HepG2 (cell line): ENCODE results near the gene MED22. TPM values are rescaled to one million over a fixed set of nuclear protein-coding genes. Genes with fewer than 3 reads are reported as not detected.
A peak's percentile ranks its signal among the peaks of the same experiment; 100 is the strongest.

Experiments used
- CENPT ChIP-seq: sonication (generic); formaldehyde crosslinking; IDR thresholded peaks from 2 replicates; pipeline ENCODE4 v1.8.0; 2022; ENCODE audit warnings: low read depth, mild to moderate bottlenecking, moderate library complexity, missing genetic modification reagents
- DNMT1 ChIP-seq: sonication (generic); formaldehyde crosslinking; IDR thresholded peaks from 2 replicates; pipeline ENCODE4 v1.5.1; 2020; ENCODE audit warnings: mild to moderate bottlenecking, missing genetic modification reagents
- FIP1L1 ChIP-seq: fragments of 200-400 bp; formaldehyde crosslinking; IDR thresholded peaks from 2 replicates; pipeline ENCODE4 v1.6.1; 2018; ENCODE audit warnings: low read depth, mild to moderate bottlenecking, low read length, moderate library complexity, borderline replicate concordance; ENCODE audit not compliant: insufficient read depth
- FOXO1 ChIP-seq: sonication (generic); formaldehyde crosslinking; IDR thresholded peaks from 2 replicates; pipeline ENCODE4 v1.4.0; 2020; ENCODE audit warnings: missing genetic modification reagents
- GABPB1 ChIP-seq: IDR thresholded peaks from 2 replicates; pipeline ENCODE4 v1.6.1; 2016; ENCODE audit warnings: mild to moderate bottlenecking, missing genetic modification reagents, moderate library complexity, missing compliant biosample characterization
- KDM2A ChIP-seq: sonication (generic); formaldehyde crosslinking; IDR thresholded peaks from 2 replicates; pipeline ENCODE4 v1.4.0; 2020; ENCODE audit warnings: low read depth, missing genetic modification reagents, borderline replicate concordance
- KDM4B ChIP-seq: sonication (generic); formaldehyde crosslinking; IDR thresholded peaks from 2 replicates; pipeline ENCODE4 v1.4.0; 2020; ENCODE audit warnings: missing genetic modification reagents
- MLLT10 ChIP-seq: sonication (generic); formaldehyde crosslinking; IDR thresholded peaks from 2 replicates; pipeline ENCODE4 v1.4.0; 2020; ENCODE audit warnings: missing genetic modification reagents
- NFRKB ChIP-seq: fragments of 450-650 bp; IDR thresholded peaks from 2 replicates; pipeline ENCODE4 v1.6.1; 2017
- NKX3-1 ChIP-seq: sonication (generic); formaldehyde crosslinking; IDR thresholded peaks from 2 replicates; pipeline ENCODE4 v1.5.0; 2020; ENCODE audit warnings: missing genetic modification reagents
- RAD51 ChIP-seq: fragments of 450-650 bp; IDR thresholded peaks from 2 replicates; pipeline ENCODE4 v1.6.1; 2016; ENCODE audit warnings: borderline replicate concordance
- RFX3 ChIP-seq: IDR thresholded peaks from 2 replicates; pipeline ENCODE4 v1.6.1; 2016; ENCODE audit warnings: missing biosample characterization, missing genetic modification reagents
- TBP ChIP-seq: sonication (generic); formaldehyde crosslinking; IDR thresholded peaks from 2 replicates; pipeline ENCODE4 v1.5.0; 2020; ENCODE audit warnings: missing genetic modification reagents
- XRCC5 ChIP-seq: fragments of 200-400 bp; formaldehyde crosslinking; optimal IDR thresholded peaks from 2 replicates; pipeline ENCODE3; 2017; ENCODE audit warnings: mild to moderate bottlenecking, low read length
- ZNF207 ChIP-seq: fragments of 450-650 bp; IDR thresholded peaks from 2 replicates; pipeline ENCODE4 v1.6.1; 2016; ENCODE audit warnings: antibody characterized with exemption, borderline replicate concordance
- ZNF543 ChIP-seq: sonication (generic); formaldehyde crosslinking; IDR thresholded peaks from 2 replicates; pipeline ENCODE4 v1.4.0; 2020; ENCODE audit warnings: mild to moderate bottlenecking, missing genetic modification reagents
- ZNF547 ChIP-seq: sonication (generic); formaldehyde crosslinking; IDR thresholded peaks from 2 replicates; pipeline ENCODE4 v1.5.1; 2020; ENCODE audit warnings: mild to moderate bottlenecking, missing genetic modification reagents
- ZNF589 ChIP-seq: sonication (generic); formaldehyde crosslinking; conservative IDR thresholded peaks from 2 replicates; pipeline ENCODE4 v1.8.0; 2022; ENCODE audit warnings: mild to moderate bottlenecking, moderate library complexity, missing genetic modification reagents
- ZNF598 ChIP-seq: sonication (generic); formaldehyde crosslinking; IDR thresholded peaks from 2 replicates; pipeline ENCODE4 v1.5.1; 2020; ENCODE audit warnings: mild to moderate bottlenecking, missing genetic modification reagents, borderline replicate concordance
- ZNF720 ChIP-seq: sonication (generic); formaldehyde crosslinking; IDR thresholded peaks from 2 replicates; pipeline ENCODE4 v1.4.0; 2020; ENCODE audit warnings: missing genetic modification reagents
- ZSCAN20 ChIP-seq: sonication (generic); formaldehyde crosslinking; IDR thresholded peaks from 2 replicates; pipeline ENCODE4 v1.4.0; 2020; ENCODE audit warnings: missing genetic modification reagents, mild to moderate bottlenecking, borderline replicate concordance
- polyA plus RNA-seq, 8 experiments: library from polyadenylated mRNA; depleted of rRNA in 3 of 8; stranded (reverse) in 7 of 8; unstranded in 1 of 8; fragments of >200 nt; fragmentation: Illumina TruSeq in 4 of 8; extraction: Trizol in 4 of 8; gene quantifications; 2 replicates each; pipeline versions ENCODE4 v1.2.1 to v1.2.3, GENCODE V29; 2011 to 2016; ENCODE audit warnings: low read depth in 4 of 8, missing spikeins in 1 of 8, mixed read lengths in 1 of 8; ENCODE audit not compliant: insufficient read depth in 1 of 8
- total RNA-seq, 5 experiments: library from RNA; depleted of rRNA; stranded (reverse); fragments of >200 nt; fragmentation: Illumina TruSeq; extraction: Trizol; gene quantifications; 2 replicates each; pipeline ENCODE4 v1.2.3, GENCODE V29; 2016; ENCODE audit warnings: low read depth in 1 of 5
- TF ChIP-seq, protein P1 (sequence below): IDR thresholded peaks from 2 replicates; pipeline ENCODE4 v1.6.1; 2012; ENCODE audit warnings: inconsistent platforms
- TF ChIP-seq, protein P2 (sequence below): sonication (generic); formaldehyde crosslinking; IDR thresholded peaks from 2 replicates; pipeline ENCODE4 v1.4.0; 2020; ENCODE audit warnings: low read depth, mild to moderate bottlenecking, missing genetic modification reagents
- TF ChIP-seq, protein P3 (sequence below): sonication (generic); formaldehyde crosslinking; IDR thresholded peaks from 2 replicates; pipeline ENCODE4 v1.8.0; 2022; ENCODE audit warnings: mild to moderate bottlenecking, missing genetic modification reagents, borderline replicate concordance
- TF ChIP-seq, protein P4 (sequence below): sonication (generic); formaldehyde crosslinking; IDR thresholded peaks from 2 replicates; pipeline ENCODE4 v1.4.0; 2020; ENCODE audit warnings: missing genetic modification reagents, mild to moderate bottlenecking, borderline replicate concordance

MED22 gene
- total and polyA plus RNA-seq, 2 of the 13 experiments (the other 11 are each of a cell fraction or from before 2014, with no cell fraction given): 15.8 to 22.1 TPM

DNA sequence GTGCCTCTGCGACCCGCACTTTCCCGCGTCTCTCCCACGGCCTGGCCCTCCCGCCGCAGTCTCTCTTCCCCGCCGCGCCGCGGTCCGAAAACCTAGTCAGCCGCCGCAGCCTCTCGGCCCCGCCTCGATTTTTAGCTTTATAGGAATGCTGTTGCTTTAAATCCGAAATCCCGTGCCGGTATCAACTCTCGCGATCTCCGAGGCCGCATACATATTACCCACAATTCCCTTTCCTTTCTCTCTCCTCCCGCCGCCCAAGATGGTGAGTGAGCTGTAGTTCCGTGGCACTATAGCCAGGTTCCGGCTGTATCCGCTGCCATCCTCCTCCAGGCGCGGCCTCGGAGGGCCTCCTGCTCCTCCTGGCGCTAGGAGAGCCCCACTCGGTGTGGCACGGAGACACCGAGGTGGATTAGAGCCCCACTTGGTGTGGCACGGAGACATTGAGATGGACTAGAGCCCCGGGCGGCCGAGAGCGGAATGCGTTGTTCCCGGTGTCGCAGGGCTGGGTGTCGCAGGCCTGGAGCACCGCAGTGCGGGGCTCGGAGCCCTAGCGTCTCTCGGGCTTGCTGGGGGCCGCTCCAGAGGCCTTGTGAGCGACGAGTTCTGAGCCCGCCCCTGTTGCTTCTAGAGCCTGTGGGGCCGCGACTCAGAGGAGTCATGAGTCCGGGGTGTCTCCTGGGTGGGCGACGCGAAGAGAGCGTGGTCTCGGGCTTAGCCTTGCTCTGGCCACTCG, at the start of gene MED22, which contains the start of gene RPL7A (continued):
- TF ChIP-seq, protein P1, sequence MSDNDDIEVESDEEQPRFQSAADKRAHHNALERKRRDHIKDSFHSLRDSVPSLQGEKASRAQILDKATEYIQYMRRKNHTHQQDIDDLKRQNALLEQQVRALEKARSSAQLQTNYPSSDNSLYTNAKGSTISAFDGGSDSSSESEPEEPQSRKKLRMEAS: peak; percentile 86
- TF ChIP-seq ZNF720 (CRISPR knock-in tag) (no peak), CENPT (no peak), GABPB1 (CRISPR knock-in tag) (peak; percentile 77), NKX3-1 (CRISPR knock-in tag) (peak; percentile 71; the same call in 1 of the 2 replicates), RAD51 (no peak), RFX3 (CRISPR knock-in tag) (peak; percentile 14; the same call in 1 of the 2 replicates), ZNF547 (CRISPR knock-in tag) (peak; percentile 47; the same call in 1 of the 2 replicates), DNMT1 (CRISPR knock-in tag) (peak; percentile 88; the same call in 1 of the 2 replicates), ZNF207 (no peak), KDM2A (CRISPR knock-in tag) (peak; percentile 80), ZNF589 (peak; percentile 88; the same call in 1 of the 2 replicates), TBP (CRISPR knock-in tag) (no peak), FOXO1 (peak; percentile 62), ZNF543 (CRISPR knock-in tag) (peak; percentile 78; the same call in 1 of the 2 replicates), MLLT10 (CRISPR knock-in tag) (no peak), ZSCAN20 (CRISPR knock-in tag) (no peak), FIP1L1 (0 out of 2 replicates have a peak, but pooled peaks have one; percentile 87), ZNF598 (CRISPR knock-in tag) (peak; percentile 66; the same call in 1 of the 2 replicates), NFRKB (peak; percentile 66; the same call in 1 of the 2 replicates), XRCC5 (peak; percentile 66), KDM4B (CRISPR knock-in tag) (peak; percentile 57; the same call in 1 of the 2 replicates)
- TF ChIP-seq, protein P2, sequence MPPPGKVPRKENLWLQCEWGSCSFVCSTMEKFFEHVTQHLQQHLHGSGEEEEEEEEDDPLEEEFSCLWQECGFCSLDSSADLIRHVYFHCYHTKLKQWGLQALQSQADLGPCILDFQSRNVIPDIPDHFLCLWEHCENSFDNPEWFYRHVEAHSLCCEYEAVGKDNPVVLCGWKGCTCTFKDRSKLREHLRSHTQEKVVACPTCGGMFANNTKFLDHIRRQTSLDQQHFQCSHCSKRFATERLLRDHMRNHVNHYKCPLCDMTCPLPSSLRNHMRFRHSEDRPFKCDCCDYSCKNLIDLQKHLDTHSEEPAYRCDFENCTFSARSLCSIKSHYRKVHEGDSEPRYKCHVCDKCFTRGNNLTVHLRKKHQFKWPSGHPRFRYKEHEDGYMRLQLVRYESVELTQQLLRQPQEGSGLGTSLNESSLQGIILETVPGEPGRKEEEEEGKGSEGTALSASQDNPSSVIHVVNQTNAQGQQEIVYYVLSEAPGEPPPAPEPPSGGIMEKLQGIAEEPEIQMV (CRISPR knock-in tag): 0 out of 2 replicates have a peak, but pooled peaks have one; percentile 31
- TF ChIP-seq, protein P3, sequence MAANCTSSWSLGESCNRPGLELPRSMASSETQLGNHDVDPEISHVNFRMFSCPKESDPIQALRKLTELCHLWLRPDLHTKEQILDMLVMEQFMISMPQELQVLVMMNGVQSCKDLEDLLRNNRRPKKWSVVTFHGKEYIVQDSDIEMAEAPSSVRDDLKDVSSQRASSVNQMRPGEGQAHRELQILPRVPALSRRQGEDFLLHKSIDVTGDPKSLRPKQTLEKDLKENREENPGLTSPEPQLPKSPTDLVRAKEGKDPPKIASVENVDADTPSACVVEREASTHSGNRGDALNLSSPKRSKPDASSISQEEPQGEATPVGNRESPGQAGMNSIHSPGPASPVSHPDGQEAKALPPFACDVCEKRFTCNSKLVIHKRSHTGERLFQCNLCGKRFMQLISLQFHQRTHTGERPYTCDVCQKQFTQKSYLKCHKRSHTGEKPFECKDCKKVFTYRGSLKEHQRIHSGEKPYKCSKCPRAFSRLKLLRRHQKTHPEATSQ (CRISPR knock-in tag): 0 out of 2 replicates have a peak, but pooled peaks have one; percentile 10
- TF ChIP-seq, protein P4, sequence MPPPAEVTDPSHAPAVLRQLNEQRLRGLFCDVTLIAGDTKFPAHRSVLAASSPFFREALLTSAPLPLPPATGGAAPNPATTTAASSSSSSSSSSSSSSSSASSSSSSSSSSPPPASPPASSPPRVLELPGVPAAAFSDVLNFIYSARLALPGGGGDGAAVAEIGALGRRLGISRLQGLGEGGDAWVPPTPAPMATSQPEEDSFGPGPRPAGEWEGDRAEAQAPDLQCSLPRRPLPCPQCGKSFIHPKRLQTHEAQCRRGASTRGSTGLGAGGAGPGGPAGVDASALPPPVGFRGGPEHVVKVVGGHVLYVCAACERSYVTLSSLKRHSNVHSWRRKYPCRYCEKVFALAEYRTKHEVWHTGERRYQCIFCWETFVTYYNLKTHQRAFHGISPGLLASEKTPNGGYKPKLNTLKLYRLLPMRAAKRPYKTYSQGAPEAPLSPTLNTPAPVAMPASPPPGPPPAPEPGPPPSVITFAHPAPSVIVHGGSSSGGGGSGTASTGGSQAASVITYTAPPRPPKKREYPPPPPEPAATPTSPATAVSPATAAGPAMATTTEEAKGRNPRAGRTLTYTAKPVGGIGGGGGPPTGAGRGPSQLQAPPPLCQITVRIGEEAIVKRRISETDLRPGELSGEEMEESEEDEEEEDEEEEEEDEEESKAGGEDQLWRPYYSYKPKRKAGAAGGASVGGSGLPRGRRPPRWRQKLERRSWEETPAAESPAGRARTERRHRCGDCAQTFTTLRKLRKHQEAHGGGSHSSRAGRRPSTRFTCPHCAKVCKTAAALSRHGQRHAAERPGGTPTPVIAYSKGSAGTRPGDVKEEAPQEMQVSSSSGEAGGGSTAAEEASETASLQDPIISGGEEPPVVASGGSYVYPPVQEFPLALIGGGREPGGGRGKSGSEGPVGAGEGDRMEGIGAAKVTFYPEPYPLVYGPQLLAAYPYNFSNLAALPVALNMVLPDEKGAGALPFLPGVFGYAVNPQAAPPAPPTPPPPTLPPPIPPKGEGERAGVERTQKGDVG (CRISPR knock-in tag): 0 out of 2 replicates have a peak, but pooled peaks have one; percentile 8
